ENCODE results near the gene C14orf132.

DNA sequence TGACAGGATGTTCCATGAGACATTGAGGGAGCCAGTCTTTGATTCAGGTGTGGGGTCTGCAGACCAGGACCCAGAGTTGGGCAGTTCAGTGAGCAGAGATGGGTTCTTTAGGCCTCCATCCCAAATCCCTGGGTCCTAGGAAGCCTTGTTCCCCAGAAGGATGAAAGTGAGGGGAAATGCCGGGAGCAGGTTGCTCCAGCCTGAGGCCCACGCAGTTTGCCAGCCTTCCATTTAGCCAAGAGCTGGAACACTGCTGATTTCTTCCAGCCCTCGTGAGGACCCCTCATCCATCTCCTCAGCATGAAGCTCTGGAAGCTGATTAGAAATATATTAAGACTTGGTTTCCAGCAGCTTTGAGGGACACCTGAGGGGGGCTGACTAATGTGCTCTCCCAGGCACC is 12.1 kb downstream of the C14orf132 start:
- TF ChIP-seq EZH2 (IDR thresholded peaks at IDR 0.05; ENCODE audit: borderline replicate concordance, low read depth, low read length, severe bottlenecking): no peak
- TF ChIP-seq, protein P1, sequence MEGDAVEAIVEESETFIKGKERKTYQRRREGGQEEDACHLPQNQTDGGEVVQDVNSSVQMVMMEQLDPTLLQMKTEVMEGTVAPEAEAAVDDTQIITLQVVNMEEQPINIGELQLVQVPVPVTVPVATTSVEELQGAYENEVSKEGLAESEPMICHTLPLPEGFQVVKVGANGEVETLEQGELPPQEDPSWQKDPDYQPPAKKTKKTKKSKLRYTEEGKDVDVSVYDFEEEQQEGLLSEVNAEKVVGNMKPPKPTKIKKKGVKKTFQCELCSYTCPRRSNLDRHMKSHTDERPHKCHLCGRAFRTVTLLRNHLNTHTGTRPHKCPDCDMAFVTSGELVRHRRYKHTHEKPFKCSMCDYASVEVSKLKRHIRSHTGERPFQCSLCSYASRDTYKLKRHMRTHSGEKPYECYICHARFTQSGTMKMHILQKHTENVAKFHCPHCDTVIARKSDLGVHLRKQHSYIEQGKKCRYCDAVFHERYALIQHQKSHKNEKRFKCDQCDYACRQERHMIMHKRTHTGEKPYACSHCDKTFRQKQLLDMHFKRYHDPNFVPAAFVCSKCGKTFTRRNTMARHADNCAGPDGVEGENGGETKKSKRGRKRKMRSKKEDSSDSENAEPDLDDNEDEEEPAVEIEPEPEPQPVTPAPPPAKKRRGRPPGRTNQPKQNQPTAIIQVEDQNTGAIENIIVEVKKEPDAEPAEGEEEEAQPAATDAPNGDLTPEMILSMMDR (IDR thresholded peaks at IDR 0.05; ENCODE audit: borderline replicate concordance, extremely low read depth, low read length, poor library complexity, severe bottlenecking): no peak
